HG02852 (cell line): ENCODE measurements around the gene ADARB2.
A peak's percentile ranks its signal among the peaks of the same experiment; 100 is the strongest.

ENCODE experiments used
- ATAC-seq: cut with Tn5 transposase; IDR thresholded peaks from one replicate; pipeline ENCODE4 v1.9.1; 2021; ENCODE audit warnings: mild to moderate bottlenecking, moderate library complexity; ENCODE audit not compliant: unreplicated experiment

ADARB2 gene

DNA sequence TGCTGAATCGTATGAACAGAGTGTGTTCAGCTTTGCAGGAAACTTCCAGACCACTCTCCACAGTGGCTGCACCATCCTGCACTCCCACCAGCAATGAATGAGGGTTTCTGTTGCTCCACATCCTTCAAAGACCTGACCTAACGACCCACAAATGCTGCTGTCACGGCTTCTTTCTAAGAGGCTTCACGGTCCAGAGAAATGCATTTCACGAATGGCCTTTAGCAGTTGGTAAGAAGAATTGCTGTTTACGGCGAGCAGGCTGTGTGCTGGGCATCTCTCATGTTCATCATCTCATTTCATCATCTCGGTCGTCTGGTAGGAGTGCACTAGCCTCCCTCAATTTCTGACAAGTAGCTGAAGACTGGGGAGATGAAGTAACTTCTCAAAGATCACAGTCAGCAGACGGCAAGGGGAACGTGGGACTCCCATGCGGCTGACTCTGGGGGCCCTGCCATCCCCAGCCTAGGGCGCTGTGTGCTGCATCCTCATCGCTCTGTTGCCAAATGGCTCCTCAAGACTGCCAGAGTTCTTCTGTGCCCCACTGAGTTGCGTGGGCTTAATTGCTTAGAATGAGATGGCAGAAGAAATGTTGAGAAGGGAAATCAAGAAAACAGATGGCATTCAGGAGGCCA is 72.9 kb downstream of the ADARB2 start:
- no peak for ATAC-seq

DNA sequence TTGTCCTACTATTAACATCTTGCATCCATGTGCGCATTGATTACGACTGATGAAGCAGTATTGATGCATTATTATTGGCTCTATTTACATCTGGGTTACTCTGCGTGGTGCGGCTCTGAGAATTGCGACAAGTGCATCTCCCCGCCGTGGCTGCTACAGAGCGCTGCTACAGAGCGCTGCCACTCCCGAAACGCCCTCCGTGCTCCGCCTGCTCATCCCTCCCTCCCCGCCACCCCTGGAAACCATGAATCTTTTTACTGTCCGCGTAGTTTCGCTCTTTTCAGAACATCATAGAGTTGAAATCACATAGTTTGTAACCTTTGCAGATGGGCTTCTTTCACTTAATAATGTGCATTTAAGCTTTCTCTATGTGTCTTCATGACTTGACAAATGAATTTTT is 74.1 kb downstream of the ADARB2 start:
- ATAC-seq: no peak

DNA sequence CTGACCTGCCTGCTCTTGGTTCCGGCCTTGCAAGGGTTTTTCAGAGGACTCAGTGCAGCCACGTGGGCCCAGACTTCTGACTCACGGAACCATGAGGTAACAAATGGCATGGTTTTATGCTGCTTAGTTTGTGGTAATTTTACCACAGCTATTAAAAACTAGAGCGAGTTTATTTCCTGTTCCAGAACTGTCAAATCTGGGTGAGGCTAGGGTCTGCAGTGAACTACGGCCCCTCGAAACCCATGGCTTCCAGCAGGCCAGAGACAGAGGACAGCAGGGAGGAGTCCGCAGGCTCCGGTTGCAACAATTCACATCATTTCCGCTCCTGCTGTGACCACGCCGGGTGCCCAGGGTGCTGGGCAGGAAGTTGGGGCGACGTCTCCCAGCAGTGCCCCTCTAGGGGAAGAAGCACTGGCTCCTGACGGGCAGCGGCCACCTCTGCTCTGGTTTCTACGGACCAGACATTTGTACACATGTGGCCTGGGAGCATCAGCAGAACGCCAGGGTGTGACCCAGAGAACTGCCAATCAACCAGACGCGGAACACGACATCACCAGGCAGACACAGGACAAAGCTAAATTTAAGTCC is 74.8 kb downstream of the ADARB2 start:
- ATAC-seq: peak; percentile 41

DNA sequence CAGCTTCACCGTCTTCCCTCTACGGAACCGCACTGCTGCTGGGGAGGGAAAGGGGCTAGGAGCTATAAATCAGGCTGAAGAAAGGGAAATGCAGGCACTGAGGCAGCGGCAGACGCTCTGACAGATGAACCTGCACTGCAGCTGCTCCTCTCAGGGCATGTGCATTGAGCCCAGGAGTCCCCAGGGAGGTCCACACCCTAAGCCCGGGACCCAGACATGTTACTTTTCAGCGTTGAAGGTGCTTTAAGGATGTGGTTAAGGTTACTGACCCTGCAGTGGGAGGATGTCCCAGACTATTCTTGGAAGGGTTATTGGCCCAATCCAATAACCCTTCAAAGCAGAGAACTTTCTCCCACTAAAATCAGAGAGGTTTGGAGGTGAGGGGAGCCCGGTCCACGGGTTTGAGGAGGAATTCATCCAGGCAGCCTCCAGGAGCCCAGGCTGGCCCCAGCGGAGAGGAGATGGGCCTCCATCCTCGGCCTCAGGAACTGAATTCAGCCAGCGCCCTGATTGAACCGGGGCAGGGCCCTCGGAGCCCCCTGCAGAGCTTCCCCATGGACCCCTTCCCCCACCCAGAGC is 75.4 kb downstream of the ADARB2 start:
- ATAC-seq: peak; percentile 78

DNA sequence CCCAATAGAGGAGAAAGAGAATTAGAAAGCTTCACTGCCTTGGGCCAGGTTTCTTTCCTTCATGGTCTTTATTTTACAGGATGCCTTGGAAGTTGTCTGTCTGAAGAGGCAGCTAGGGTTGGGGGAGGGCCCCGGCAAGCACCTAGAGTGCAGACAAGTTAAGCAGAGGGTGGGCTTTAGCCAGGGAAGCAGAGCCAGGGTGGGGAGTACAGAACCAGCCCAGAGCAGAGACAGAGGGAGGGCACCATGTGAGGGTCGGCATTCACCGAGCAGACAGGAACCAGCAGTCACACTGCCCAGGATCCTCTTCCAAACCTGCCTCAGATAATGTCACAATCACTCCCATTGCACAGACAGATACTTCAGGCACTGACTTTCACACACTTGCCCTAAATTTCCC is 75.9 kb downstream of the ADARB2 start:
- ATAC-seq: no peak

DNA sequence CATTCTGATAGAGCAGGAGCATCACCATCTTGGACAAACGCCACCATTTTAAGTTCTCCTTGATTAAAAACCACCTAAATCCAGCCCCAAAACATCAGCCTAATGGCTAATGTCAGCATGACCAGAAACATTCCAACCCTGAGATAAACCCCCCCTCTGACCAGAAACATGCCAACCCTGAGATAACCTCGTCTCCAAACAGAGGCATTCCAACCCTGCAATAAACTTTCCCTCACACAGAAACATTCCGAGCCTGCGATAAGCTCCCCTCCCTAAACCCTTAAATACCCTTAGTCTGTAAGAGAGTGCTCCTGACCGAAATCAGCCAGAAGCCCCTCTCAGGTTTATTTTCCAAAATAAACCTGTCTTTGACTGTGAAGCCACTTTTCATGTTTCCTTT is 76.5 kb downstream of the ADARB2 start:
- no peak for ATAC-seq

DNA sequence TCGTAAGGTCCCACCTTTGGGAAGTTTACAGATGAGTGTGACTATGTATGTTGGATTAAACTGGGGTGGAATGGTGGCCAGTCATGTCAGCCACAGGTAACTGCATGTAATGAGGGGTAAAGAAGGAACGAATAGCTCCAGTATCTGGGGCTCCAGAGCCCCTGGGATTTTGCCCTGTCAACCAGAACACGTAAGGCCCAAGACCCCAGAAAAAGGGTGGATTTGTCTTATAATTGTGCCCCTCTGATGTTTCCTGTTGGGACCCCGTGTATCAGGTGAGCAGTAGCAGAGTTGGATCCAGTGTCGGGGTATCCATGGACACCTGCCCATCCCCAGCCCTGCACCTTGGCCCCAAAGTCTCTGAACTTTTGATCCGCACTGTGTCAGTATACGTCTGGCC is 76.9 kb downstream of the ADARB2 start:
- no peak for ATAC-seq

DNA sequence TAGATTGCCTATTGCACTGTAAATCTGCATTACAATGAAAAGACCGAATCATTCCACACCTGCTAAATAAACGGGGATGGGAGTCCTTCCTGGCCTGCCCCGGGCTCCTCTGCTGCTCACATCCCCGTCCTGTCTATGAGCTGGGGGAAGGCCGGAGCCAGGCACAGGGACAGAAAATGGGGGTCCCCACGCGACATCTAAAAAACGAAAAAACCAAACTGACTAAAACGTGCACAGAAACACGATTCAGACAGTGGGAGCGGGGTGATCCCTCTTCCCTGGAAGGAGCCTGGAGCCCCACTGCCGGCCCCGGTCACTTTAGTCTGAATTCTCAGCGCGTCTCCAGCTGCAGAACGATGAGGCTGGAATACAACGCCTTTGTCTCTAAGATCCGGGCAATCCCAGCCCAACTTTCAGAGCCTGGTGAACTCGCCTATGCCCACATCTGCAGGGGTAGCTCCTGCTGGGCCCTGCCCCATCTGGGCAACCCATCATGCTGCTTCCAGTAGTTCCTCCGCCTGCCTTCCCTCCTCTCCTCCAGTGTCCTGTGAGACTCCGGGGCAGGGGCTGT is 78.0 kb downstream of the ADARB2 start:
- no peak for ATAC-seq

DNA sequence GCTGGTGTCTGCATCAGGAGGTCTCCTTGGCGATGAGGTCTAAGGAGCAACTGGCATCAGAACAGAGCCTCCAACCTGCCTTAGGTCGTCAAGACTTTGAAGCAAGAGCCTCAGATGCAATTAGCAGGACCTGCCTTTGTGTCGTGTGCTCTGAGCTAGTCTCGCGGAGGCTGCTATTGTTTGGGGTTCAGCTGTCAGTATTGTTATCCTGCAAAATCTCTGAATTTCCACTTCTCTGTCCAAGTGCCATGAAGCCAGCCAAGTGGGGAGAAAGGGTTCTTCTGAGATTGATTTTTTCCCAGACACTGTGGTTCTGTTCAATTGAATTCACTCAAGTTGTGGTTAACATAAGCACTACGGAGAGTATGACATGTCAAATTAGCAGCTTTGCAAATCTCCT is 78.7 kb downstream of the ADARB2 start:
- ATAC-seq: no peak

DNA sequence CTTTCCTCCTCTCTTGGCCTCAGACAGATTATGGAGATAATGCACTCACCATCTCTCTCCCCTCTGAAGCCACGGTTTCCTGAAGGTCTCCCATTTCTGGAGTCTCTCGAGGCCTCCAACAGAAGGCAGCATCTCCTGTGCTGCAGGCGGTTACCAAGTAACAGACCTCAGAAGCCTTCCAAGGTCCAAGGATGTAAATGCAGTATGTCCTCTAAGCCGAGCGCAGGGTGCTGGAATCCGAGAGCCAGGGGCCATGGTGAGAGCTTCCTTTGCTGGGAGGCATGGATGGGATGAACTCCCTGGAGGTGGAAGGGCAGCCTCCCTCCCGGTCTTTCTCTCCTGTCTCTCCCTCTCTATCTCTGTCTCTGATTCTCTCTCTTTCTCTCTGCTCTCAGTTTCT is 79.8 kb downstream of the ADARB2 start:
- ATAC-seq: no peak

DNA sequence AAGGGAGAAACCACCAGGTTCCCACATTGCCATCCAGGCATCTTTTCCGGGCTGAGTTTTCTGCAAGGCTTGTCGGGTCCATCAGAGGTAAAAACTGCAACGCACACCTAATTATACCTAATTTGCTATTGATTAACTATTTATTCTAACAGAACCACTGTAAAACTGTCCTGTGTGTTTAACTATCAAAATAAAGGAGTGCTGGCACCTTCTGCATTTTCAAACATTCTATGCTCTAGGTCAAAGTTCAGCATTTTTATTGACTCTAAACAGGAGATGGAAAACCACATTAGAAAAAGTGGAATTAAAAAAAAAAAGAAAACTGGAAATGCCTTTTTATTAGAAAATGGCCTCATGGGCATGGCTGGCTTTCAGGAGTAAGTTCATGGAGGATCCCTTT is 82.0 kb downstream of the ADARB2 start:
- ATAC-seq: no peak

DNA sequence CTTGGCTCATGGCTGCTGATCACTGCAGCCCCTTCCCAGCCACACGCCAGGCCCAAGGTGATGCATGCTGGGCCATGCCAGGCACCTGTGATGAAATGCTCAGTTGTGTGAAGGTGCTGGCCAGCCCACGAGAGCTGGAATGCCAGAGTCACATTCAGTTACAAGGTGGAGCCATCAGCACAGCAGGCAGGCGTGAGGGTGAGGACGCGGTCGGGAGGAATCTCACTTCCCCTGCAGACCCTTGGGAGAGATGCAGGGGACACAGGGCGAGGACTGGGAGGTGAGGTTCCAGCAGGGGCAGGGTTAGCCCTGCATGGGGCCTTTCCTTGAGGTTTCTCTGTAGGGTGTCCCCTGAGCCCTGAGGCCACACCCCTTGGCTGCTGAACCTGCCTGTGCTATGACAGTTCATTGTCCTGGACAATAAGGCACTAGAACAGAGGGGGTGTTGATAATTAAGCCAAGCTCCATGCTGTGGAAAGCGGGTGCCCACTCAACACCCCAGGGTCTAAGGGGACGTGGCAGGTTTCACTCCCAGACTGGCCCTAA is 82.4 kb downstream of the ADARB2 start:
- ATAC-seq: no peak

DNA sequence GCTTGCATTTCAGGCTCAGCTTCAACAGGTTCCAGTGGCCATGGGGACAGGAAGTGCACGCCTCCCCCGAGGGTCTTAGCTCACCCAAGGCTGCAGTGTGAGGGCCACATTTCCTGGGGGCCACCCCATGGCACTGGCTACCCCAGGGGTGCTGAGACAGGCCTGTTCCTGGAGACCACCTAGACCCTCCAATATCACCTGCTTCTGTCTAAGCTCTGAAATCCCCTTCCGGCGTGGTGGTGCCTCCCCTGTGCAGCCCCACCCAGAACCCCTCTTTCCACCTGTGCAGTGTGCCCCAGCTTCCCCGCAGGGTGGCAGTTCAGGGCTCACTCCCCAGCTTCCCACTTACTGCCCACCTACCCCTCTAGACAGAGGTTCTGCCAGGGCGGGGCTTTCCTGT is 83.1 kb downstream of the ADARB2 start:
- no peak for ATAC-seq

DNA sequence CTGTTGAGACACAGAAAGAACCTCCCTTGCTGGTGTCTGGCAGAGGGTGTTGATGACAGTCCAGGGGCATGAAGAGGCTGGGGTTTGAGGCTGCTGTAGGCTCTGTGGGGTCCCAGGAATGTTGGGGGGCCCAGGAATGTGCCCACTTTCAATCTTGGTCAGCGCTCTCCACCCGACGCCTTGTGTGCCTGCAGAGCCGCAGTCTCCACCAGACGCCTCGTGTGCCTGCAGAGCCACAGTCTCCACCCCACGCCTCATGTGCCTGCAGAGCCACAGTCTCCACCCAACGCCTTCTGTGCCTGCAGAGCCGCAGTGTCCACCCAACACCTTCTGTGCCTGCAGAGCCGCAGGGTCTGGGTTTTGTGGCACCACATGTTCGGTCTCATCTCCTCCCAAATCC is 84.0 kb downstream of the ADARB2 start:
- ATAC-seq: no peak

DNA sequence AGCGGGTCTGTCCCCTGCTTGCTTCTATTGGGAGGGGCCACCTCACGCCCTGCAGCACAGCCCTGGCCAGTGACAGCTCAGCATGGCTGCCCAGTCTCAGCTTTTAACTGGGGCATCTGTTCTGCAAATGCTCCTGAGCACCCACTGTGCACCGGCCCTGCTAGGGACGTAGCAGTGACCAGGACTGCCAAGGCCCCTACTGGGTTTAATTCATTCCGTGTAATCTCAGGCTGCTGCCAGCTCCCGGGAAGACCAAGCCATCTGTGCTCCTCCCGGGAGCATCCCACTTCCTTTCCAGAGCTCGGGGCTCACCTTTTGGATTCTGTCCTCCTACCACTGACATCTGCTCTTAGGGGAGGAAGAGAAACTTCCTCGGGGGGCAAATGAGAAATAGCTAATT is 85.2 kb downstream of the ADARB2 start:
- no peak for ATAC-seq

DNA sequence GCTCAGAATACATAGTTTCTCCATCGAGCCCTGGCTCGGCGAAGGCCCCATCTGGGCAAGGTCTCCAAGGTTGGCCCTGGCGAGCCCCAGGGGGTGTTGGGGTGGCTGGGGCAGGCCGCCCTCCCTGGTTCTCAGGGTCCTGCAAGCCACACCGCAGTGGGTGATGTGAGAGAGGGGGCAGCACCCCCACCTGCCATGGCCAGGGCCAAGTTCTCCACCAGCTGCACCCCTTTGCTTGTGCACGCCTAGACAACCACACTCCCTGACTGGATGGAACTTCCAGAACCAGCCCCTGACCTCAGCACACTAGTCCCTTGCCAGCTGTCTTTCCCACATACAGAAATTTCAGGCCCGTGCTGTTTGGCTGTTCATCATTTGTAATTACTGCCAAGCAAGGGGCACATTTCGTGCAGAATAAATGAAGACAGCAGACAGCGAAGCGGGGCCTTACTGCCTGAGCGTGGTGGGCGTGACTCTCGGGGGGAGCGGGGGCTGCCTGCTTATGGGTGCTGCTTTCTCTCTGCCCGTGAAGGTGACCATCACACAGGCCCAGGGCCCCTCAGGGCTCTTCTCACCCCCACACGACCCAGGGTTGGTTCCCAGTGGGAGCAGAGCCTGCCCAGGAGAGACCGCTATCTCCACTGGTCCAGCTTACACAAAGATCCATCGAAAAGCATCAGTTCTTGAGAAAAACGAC is 85.9 kb downstream of the ADARB2 start:
- no peak for ATAC-seq

DNA sequence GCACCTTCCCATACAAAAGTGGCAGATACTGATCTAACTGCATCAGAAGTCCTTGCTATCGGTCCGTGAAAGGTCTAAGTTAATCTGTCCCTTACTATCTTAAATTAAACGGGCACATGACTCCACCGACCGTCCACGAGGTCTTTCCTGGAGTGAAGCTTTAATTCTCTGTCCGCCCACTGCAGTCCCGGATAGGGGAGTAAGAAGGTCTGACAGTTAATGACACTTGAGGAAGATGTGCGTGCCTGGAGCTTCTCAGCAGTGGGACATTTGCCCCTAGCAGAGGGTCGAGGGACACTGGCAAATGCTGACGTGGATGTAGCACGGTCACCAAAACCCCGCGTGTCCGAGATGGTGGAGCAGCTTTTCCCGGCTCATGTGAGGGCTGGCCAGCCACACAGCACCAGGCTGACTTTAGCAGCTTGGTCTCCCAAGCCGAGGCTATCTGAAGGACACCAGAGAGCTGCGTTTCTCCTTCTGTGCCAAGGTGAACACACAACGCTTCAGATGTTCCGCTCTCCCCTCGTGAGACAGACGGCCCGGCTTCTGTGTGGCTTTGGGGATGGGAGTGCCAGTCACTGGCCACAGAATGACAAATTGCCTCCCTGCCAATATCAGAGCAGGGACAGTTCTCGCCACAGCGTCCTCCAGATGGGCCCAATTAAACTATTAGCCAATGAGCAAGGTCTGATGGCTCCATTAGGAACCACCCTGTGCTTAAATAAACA is 86.6 kb downstream of the ADARB2 start:
- no peak for ATAC-seq

DNA sequence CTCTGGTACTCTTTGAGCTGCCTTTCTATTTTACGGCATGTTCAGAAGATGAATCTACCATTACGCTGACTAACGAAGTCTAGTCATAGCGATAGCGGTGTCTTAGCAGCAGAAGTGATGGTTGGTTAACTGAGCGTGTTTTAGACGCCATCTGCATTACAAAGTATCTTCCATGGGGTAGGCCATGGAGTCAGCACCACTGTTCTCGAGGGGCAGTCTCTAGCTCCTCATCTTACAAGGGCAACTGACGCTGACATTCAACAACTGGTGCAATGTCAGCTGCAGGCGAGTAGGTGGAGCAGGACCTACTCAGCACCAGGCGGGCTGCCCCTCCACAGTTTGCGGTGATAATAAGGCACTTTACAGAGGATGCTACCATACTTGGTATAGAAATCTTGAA is 88.7 kb downstream of the ADARB2 start:
- peak; percentile 92 for ATAC-seq

DNA sequence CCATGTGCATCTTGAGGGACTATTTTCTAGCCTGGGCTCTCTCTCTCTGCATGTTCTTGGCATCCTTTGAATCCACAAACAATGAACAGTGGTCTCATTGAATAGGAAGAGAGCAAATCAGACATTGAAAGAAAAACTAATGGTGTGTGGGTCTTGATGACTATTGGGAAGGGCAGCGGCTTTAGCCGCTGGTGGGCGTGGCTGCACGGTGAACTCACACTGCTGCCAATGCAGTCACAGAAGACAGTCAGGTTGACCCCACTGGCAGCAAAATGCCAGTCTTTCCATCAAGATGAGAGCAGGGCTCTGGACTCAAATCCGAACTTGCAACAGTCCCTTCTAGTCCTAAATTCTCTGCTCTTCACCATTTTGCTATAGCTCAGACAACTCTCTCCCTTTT is 91.0 kb downstream of the ADARB2 start:
- no peak for ATAC-seq

DNA sequence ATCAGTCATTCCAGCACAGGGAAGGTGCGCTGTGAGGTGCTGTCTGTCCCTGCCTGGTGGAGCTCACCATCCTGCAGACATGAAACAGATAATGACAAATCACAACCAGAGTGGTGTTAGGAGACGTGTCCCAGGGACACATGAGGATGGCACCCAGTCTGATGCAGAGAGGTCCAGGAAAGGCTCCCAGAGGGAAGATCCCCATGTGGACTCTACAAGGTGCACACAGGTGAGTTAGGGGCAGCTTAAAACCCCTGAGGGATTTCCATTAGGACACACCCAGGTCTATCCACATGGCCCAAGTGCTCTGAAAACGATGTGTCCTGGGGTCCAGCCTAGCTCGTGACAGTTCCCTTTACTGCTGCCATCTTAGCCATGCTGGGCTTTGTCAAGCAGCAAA is 91.4 kb downstream of the ADARB2 start:
- no peak for ATAC-seq

DNA sequence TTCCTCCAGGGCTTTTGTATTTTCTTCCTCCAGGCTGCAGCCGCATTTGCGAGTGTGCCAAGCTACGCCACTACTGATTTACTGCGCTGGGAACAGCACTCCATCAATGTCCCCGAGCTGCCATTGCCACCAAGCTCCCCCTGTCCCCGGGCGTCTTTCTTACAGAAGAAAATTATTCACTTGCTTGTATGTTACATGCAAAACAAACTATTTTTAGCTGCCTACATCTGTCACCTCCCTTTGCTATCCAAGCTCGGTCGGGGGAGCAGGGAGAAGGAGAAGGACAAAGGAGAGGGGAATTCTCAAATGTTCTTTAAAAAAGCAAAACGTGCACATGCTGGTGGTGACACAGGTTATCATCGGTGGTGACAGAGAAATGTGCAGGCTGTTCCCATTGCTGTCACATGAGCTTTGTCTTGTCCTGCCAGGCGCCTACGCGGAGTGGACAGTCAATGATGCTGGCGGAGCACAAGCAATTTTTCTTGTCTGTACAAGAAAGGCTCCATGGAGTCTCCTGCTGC is 93.1 kb downstream of the ADARB2 start:
- ATAC-seq: no peak
